ENCODE data around the gene MDH1.
A peak's percentile ranks its signal among the peaks of the same experiment; 100 is the strongest.
"Not testable (repeated sequence)": the region's sequence is repeated elsewhere in the genome, so short reads cannot be mapped to it uniquely, and the experiment has no call there.

The MDH1 gene

DNA sequence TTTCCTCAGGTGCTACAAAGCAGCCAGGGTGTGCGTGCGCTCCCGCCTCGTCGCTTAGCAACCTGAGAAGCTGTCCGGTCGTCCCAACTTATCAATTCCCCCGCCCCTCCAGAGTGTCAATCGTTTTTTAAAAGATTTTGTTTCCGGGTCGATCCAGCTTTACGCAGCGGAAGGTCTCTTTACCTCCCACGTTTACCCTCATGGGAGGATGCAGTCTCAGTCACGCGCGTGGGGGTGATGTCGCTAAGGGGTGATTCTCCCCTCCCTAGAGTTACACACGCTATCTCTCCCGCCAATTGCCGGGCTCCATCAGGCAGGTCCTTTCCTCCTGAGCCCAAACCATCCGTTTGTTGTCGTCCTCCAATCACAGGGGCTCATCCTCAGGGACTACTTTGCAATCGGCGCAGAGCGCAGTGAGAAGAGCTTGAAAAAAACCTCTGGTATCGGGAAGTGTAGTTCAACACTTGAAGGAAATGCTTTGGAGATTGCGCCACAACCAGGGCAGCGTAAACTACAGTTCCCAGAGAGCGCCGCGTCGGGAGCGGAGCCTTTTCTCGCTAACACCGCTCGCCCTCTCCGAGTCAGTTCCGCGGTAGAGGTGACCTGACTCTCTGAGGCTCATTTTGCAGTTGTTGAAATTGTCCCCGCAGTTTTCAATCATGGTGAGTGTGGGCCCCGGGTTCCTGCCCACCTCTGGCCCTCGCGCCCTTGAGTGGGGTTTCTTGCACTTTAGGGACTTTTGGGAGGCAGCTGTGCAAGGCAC, at the start of gene MDH1, which contains the start of gene WDPCP:
TSS of gene MDH1 (plus strand) at position 579 of the 763 bp plus-strand sequence. CDS start at position 660, 81 bp downstream.
TSS of gene WDPCP (minus strand) at position 93 of the 763 bp plus-strand sequence. CDS start 206 bp downstream, outside the sequence.
- DNase-seq (ENCODE audit: low read depth), result peak; percentile 99

DNA sequence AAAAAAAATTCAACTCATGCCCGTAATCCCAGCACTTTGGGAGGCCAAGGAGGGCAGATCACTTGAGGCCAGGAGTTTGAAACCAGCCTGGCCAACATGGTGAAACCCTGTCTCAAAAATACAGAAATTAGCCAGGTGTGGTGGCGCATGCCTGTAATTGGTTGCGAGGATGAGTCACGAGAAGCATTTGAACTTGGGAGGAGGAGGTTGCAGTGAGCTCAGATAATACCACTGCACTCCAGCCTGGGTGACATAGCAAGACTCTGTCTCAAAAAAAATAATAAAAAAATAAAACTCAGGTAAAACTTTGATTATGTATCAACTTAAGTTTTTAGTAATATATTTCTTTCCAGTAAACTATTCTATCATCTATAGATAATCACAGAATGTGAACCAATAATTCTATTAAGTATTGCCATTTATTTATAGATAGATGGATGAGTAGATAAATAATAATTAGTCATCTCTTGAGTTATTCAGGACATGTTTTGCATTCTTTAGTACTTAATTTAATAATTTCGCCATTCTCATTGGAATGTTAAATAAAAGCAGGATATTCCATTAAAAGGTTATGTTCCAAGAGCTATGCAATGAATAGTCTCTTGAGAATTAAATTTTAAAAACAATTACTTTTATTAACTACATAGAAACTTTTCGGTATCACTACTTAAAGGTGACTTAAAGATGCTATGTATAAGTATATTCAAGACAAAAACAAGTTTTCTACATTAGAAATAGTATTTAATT, 49.2 kb upstream of the MDH1 start:
- no peak for DNase-seq (ENCODE audit: low read depth)

GRCh38 chr2:63544017-63544627, 44.6 kb upstream of the MDH1 start:
- DNase-seq (ENCODE audit: low read depth), result no peak

DNA sequence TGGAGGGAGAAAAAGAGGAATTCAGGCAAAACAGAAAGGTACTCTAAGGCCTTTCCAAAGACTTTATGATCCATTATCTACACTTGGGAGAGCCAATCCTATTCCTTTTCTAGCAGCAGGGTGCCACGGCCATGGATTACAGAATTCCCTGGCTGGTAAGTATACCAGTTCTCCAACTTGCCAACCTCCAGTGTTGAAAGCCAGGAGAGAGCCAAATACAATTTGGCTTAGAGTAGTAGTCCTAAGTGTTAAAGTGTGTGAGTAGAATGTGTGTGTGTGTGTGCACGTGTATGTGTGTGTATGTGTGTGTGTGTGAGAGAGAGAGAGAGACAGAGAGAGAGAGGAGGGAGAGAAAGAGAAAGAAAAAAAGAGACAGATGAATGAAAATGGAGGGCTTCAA, 43.7 kb upstream of the MDH1 start:
- DNase-seq (ENCODE audit: low read depth), result no peak

GRCh38 chr2:63553049-63553448, 35.7 kb upstream of the MDH1 start:
- DNase-seq (ENCODE audit: low read depth), result no peak

DNA sequence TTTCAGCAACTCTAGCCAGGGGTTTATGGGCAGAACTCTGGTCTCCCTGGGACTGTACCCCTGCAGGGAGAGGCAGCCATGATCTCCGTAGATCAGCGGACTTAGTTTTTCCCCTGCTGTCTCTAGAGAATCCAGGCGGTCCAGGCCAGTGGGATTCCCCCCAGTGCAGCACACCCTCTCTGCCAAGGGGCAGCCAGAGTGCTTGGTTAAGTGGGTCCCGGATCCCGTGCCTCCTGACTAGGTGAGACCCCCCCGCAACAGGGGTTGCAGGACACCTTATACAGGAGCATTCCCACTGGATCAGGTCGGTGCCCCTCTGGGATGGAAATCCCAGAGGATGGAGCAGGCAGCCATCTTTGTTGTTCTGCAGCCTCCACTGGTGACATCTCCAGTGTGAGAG, 33.5 kb upstream of the MDH1 start:
- DNase-seq (ENCODE audit: low read depth), result no peak

DNA sequence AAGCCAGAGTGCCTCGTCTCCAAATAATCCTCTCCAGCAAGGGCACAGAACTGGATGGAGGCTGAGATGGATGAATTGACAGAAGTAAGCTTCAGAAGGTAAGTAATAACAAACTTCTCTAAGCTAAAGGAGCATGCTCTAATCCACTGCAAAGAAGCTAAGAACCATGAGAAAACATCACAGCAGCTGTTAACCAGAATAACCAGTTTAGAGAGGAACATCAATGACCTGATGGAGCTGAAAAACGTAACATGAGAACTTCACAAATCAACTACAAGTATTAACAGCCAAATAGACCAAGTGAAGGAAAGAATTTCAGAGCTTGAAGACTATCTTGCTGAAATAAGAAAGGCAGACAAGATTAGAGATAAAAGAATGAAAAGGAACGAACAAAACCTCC, 32.8 kb upstream of the MDH1 start:
- no peak for DNase-seq (ENCODE audit: low read depth)

DNA sequence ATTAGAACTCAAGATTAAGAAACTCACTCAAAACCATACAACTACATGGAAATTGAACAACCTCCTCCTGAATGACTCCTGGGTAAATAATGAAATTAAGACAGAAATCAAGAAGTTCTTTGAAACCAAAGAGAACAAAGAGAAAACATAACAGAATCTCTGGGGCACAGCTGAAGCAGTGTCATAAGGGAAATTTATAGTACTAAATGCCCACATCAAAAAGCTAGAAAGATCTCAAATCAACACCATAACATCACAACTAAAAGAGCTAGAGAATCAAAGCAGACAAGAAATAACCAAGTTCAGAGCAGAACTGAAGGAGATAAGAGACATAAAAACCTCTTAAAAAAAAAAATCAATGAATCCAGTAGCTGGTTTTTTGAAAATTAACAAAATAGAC, 30.9 kb upstream of the MDH1 start:
- DNase-seq (ENCODE audit: low read depth), result not testable (repeated sequence)

DNA sequence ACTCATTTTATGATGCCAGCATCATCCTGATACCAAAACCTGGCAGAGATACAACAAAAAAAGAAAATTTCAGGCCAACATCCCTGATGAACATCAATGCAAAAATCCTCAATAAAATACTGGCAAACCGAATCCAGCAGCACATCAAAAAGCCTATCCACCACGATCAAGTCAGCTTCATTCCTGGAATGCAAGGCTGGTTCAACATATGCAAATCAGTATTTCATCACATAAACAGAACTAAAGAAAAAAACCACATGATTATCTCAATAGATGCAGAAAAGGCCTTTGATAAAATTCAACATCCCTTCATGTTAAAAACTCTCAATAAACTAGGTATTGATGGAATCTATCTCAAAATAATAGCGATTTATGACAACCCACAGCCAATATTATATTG, 29.8 kb upstream of the MDH1 start:
- not testable (repeated sequence) for DNase-seq (ENCODE audit: low read depth)

- DNase-seq (ENCODE audit: low read depth), result no peak
Measured at GRCh38 chr2:63562751-63563150, 26.0 kb upstream of the MDH1 start.

DNA sequence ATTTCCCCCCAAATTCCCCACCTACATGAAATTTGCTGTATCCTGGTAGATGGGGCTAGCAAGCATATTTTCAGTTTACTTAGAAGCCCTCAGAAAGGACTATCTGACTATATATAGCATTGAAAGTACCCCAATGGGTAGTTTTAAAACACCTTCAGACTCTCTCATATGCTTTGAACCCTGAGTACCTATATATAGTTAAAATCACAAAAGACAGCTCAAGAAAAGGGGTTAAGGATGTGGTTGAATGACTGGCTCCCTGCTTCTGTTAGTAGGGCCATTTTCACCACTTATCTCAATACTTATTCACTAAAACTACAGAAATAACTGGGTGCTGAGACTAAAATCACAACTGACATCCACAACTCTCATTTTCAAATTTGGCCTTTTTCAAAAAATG, 19.0 kb upstream of the MDH1 start:
- DNase-seq (ENCODE audit: low read depth), result no peak

- DNase-seq (ENCODE audit: low read depth), result no peak
Measured at GRCh38 chr2:63571291-63571690, 17.5 kb upstream of the MDH1 start.

DNA sequence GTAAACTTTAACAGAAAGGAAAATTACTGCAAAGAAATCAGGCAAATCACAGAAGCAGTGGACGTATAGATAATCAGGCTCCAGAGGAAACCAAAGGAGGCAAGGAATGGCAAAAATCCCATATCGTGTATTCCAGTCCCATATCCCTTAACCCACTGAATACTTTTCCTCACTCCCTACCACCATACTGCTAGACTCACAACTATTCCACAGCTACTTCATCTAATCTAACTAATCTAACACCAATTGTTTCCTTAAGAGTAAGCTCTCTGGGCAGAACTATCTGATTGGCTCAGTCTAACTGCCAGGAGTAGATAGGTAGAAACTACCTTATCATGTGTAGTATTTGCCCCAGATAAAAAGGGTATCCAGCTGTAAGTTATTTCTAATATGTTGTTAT, 16.8 kb upstream of the MDH1 start:
- no peak for DNase-seq (ENCODE audit: low read depth)

DNA sequence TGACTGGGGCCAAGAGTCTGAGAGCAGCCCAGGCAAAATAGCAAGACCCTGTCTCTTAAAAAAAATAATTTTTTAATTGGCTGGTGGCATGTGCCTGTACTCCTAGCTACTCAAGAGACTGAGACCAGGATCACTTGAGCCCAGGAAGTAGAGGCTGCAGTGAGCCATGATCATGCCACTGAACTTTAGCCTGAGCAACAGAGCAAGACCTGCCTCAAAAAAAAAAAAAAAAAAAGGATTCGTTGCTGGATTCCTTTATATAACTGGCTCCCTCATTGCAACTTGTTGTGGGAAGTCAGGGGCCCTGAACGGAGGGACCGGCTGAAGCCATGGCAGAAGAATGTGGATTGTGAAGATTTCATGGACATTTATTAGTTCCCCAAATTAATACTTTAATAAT, 15.7 kb upstream of the MDH1 start:
- DNase-seq (ENCODE audit: low read depth), result not testable (repeated sequence)

DNA sequence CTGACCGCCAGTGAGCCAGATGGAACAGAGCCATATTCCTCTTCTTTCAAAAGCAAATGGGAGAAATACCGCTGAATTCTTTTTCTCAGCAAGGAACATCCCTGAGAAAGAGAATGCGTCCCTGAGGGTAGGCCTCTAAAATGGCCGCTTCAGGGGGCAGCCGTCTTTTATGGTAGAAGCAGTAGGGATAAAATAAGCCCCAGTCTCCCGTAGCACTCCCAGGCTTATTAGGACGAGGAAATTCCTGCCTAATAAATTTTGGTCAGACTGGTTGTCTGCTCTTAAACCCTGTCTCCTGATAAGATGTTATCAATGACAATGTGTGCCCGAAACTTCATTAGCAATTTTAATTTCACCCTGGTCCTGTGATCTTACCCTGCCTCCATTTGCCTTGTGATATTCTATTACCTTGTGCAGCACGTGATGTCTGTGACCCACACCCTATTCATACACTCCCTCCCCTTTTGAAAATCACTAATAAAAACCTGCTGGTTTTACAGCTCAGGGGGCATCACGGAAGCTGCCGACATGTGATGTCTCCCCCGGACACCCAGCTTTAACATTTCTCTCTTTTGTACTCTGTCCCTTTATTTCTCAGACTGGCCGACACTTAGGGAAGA, 14.9 kb upstream of the MDH1 start:
- DNase-seq (ENCODE audit: low read depth), result not testable (repeated sequence)

DNA sequence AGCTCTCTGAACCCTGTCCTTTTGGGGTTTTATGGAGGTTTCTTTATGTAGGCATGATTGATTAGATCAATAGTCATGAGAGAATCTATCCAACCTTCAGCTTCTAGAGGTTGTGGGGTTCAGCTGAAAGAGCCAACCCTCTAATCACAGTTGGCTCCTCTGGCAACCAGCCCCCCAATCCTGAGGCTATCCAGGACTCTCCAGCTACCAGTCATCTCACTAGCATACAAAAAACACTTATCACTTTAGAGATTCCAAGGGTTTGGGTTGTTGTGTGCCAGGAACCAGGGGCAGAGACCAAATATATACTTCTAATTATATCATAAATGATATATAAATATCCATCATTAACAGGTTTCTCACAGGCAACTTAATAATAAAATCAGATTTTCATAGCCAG, 12.2 kb upstream of the MDH1 start:
- DNase-seq (ENCODE audit: low read depth), result no peak

DNA sequence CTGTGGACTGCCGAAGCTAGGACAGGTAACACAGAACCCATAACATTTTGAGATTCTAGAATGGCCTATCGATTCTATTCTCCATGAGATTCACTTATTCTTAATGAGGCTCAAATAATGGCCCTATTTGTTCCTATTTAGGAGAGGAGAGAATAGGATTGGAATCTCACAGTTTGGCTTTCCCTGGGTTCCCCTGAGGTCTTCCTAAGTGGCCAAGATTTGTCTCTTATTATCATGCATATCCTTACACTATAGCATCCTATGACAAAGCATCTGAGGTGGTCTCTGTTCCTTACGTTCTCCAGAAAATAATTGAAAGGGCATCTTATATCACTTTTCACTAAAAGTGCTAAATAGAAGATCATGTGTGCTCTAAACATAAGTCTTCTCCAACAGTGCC, 10.0 kb upstream of the MDH1 start:
- DNase-seq (ENCODE audit: low read depth), result no peak

DNA sequence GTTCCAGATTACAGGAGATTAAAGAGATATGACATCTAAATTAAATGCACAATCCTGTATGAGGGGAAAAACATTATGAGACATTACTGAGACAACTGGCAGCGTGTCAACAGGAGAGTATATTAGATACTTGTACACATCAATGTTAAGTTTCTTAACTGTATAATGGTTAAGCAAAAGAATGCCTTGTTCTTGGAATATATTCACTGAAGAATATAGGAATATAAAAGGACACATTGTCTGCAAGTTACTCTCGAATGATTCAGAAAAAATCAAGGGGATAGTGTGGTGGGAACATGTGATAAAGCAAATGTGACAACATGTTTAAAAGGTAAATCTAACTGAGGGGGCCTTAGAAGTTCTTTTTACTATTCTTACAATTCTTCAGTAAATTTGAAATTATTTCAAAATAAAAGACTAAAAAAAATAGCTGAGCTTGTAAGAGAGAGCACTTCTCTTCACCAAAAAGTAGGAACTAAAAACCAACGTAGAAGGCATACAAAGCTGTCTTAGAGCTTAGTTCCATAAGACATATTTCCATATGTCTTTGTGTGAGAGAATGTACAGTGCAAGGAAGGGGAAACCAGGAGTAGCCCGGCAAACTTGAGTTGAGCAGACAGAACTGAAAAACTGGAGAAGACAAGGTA, 8.0 kb upstream of the MDH1 start:
- DNase-seq (ENCODE audit: low read depth), result no peak

DNA sequence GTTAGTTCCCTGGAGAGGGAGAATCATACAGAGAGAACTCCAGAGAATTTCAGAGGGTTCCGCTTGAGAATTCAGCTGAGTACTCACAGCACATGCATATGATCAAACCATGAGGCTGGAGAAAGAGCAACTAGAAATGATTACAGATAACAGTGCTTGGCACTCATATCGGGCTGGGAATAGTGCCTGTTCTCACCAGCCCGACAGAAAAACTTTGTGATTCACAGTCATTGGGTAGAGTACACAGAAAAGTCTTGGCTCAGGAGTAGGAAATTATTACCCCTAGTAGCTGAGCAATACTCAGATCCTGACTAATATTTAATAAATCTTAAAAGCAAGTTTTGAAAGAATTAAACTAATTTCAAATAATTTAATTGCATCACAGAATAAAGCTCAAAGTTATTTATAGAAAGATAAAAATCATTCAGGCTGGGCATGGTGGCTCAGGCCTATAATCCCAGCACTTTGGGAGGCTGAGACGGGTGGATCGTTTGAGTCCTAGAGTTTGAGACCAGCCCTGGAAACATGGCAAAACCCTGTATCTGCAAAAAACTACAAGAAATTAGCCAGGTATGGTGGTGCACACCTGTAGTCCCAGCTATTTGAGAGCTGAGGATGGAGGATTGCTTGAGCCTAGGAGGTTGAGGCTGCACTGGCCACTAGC, 7.3 kb upstream of the MDH1 start:
- DNase-seq (ENCODE audit: low read depth), result peak; percentile 33

- no peak for DNase-seq (ENCODE audit: low read depth)
Measured at GRCh38 chr2:63582873-63583272, 5.9 kb upstream of the MDH1 start.

DNA sequence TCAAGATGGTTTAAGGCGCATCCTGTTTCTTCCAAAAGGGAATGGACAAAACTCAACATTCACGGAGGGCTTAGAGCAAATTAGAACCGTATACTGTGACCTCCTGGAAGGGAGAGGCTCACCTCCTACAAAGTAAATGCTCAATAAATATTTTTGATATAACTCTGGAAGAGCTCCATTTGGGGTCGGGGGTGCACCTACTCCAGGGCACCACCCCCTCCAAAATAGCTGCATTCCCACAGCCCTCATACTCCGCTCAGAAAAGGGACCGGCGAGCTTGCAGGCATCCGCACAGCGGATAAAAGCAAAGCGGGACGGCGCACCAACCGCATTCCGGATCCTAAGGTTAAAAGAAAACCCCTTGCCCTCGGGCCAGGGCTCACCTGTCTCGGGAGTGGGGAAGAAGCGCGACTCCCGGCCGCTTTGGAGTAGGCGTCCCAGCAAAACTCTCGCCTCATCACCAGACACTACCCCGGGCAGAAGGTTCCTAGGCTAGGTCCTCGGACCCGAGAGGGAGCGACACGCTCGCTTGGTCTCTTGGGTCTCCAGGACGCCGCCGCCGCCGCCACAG, 864 bp upstream of the MDH1 start:
- no peak for DNase-seq (ENCODE audit: low read depth)
